ENCODE data around the gene WFS1.

WFS1 gene

GRCh38 chr4:6342530-6343293 is 73.1 kb downstream of the WFS1 start:
- no peak for DNase-seq

DNA sequence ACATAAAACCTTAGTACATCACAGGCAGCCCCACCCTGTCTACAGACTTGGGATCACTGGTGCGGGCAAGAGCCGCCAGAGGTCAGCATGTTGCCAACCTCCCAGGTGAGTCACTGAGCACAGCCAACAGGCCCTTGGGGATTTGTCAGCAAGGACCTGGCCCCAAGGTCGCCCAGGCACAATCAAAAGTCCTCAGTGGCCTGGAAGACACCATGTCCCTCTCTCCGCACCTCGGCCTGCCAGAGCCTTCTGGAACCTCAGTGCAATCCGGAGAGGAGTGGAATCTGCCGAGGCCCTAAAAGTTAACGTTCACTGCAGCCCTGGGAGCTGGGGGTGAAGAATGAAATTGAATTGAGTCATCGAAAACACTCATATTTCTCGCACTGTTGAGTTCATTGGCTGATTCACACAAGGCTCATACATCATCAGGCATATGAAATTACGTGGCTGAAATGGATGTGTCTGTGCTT is 74.3 kb downstream of the WFS1 start:
- DNase-seq = no peak

DNA sequence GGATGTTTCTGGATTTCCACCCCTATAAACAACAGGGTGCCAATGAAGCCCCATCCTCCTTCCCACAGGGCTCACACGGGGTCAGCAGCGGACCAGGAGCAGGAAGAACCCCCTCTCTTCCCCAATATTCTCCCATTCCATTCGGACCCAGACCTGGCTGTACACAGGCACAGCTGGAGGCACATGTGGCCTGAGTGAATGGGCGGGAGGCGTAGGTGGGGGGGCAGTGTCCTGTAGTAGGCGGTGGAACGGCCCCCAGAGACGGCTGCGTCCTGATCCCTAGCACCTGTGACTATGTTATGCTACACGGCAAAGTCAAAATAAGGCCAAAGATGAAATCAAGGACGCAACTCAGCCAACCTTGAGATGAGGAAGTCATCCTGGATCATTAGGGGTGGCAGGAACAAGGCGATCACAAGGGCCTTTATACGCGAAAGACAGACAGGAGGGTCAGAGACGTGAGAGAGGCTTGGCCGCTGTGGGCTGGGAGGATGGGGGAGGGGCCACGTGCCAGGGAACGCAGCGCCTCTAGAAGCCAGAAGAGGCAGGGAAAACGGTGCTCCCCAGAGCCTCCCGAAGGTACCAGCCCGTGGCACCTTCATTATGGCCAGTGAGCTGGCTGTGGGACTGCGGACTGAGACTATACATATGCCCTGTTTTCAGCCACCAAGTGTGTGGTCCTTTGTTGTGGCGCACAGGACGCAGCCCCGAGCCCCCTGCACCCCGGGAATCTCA is 75.6 kb downstream of the WFS1 start:
- no peak for DNase-seq

GRCh38 chr4:6345866-6346265 is 76.2 kb downstream of the WFS1 start:
- no peak for DNase-seq

DNA sequence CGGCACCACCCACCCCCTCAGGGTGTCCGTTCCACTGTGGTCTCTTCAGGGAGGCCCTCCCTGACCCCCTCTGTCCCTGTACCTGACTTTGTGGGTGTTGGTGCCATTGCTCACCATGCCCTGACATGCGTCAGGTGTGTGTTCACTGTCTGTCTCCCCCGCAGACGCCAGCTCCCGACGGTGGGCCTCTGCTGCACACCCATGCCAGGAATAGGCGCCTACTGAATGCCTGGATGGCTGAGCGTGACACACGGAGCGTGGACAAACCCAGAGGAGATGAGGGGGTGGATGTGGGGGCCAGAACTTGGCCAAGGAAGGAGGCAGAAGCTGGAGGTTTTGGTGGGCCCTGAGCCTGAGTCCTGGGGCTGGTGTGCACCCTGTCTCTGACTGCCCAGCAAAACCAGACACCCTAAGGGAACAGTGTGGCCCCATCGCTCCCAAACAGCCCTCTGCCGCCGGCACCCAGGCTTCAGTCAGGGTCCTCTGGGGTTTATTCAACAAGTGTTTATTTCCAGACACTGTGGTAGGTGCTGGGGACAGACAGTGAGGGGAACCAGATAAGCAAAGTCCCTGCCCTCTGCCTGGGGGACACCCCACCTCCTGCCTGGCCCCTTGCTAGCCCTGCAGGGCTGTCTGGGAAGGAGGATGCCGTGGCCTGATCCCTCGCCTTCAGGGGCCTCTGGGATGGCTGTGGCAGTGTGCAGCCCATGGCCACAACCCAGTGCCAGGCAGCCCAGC is 76.9 kb downstream of the WFS1 start:
- DNase-seq = no peak

- DNase-seq = no peak
Observed at GRCh38 chr4:6347511-6348045, 77.9 kb downstream of the WFS1 start.

DNA sequence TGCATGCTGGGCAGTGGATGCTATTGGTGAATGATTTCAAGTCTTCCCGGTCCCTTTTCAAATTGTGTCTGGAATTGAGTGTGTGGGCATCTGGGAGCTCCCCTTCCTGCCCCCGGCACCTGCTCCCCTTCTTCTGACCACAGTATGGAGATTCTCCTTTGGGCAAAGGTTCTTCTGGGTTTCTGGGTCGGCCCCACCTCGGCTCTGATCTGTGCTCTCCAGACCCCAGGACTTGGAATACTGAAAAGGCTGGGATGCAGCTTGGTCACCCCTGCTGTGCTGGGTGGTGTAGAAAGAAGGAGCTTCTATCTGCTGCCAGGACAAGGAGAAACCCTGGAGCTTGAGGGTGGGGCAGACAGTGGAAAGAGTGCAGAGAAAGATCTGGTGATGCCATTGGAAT is 78.8 kb downstream of the WFS1 start:
- DNase-seq = no peak

GRCh38 chr4:6349896-6350603 is 80.4 kb downstream of the WFS1 start:
- no peak for DNase-seq

DNA sequence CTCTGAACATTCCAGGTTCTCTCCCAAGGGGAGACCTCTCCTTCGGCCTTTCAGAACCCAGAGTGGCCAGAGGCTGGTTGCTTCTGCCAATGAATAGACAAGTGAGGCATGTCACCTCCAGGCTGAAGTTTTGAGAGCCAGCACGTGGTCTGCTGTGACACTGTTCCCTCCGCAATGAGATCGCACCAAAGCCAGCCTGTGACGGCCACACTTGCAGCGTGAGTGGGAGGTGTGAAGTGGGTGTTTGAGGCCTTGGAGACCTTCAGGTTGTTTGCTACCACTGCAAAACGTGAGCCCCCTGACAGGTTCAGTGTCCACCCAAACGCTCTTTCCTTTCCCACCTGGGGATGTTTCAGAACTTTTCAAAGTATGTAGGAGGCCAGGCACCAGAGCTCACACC is 81.0 kb downstream of the WFS1 start:
- DNase-seq = no peak

DNA sequence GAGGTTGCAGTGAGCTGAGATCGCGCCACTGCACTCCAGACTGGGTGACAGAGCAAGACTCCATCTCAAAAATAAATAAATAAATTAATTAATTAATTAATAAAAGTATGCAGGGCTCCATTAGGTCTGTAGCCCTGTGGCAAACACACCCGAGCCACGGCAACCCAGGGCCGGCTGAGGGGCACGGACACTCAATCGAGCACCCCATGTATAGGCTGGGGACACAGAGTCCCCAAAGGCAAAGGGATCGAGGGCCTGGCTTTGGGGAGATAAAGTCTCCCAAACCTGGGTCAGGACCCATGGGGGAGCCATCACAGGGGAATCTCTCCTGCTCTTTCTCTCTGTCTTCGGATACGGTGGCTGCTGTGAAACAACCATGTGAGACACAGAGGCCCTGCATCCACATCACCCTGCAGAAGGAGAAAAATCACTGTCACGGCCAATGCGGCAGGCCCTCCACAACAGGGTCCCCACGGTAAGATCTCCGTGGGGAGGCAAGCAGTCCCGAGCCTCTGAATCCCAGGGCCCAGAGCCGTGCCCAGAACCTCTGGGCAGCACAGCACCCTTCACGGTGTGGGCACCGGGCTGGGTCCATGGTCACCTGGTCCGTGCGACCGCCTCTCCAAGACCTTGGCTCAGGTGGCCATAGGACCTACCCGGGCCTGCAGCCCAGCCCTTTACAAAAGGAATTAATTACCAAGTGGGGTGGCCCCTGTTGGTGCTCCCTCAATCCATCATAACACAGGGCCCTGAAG is 81.8 kb downstream of the WFS1 start:
- DNase-seq = no peak

GRCh38 chr4:6352031-6352692 is 82.5 kb downstream of the WFS1 start:
- no peak for DNase-seq

Measured in hematopoietic multipotent progenitor cell treated with erythropoietin and hydrocortisone succinate and interleukin-3 and kit ligand, for 8 days (in vitro differentiated cells).